Endothelial cell of umbilical vein (primary cell): ENCODE measurements around the gene AUTS2. TPM values are rescaled to one million over a fixed set of nuclear protein-coding genes. Genes with fewer than 3 reads are reported as not detected.

Experiments
- BruUV-seq: library from RNA; stranded (reverse); fragments of 400-500 nt; replicated peaks from 2 replicates; lab custom pipeline; 2021; lab: Mats Ljungman, UMichigan
- CTCF ChIA-PET: fragments of 300-600, 350-600 bp; sonication (Branson Sonifier 250); formaldehyde crosslinking; loops from one replicate; lab custom pipeline; 2021; ENCODE audit warnings: antibody characterized with exemption, inconsistent platforms; lab: Charles Lee
- POLR2A ChIA-PET: fragments of 300-600, 350-600 bp; sonication (Branson Sonifier 250); formaldehyde crosslinking; loops from one replicate; lab custom pipeline; 2021; ENCODE audit warnings: antibody characterized with exemption, inconsistent platforms; lab: Charles Lee
- DNase-seq: peaks from one replicate; pipeline ENCODE4 v3.0.0-alpha.2; 2011; ENCODE audit warnings: low read depth, low spot score
- FAIRE-seq: peaks from 2 replicates; lab custom pipeline; 2011; peaks lifted over from hg19 to GRCh38; lab: Jason Lieb, UNC
- H2AFZ ChIP-seq: 2 replicates; pipeline ENCODE4 v1.6.0; 2012; ENCODE audit warnings: low read depth, low read length, control low read depth, inconsistent platforms
- H3K27ac ChIP-seq: 2 replicates; pipeline ENCODE4 v1.5.1; 2011; ENCODE audit warnings: low read depth, mild to moderate bottlenecking, control low read depth, low read length, moderate library complexity; ENCODE audit not compliant: insufficient read depth
- H3K27me3 ChIP-seq, 2 experiments: 2 replicates each; pipeline versions ENCODE4 v1.6.0 to v1.6.1; 2011; ENCODE audit warnings: low read length in 2 of 2, mixed read lengths in 1 of 2; ENCODE audit not compliant: control insufficient read depth in 2 of 2, insufficient read depth in 2 of 2
- H3K36me3 ChIP-seq, 2 experiments: 2 replicates in 1 of 2; 3 replicates in 1 of 2; pipeline ENCODE4 v1.5.1; 2011; ENCODE audit warnings: low read length in 2 of 2, mild to moderate bottlenecking in 1 of 2, moderate library complexity in 1 of 2; ENCODE audit not compliant: control insufficient read depth in 2 of 2, insufficient read depth in 2 of 2; ENCODE audit errors: extremely low read depth in 1 of 2
- H3K4me1 ChIP-seq: 3 replicates; pipeline ENCODE4 v1.5.1; 2011; ENCODE audit warnings: mild to moderate bottlenecking, low read length; ENCODE audit not compliant: control insufficient read depth, insufficient read depth; ENCODE audit errors: extremely low read depth
- H3K4me2 ChIP-seq: 2 replicates; pipeline ENCODE4 v1.6.1; 2011; ENCODE audit warnings: low read length, control low read depth, mixed read lengths; ENCODE audit not compliant: insufficient read depth
- H3K4me3 ChIP-seq, 3 experiments: fragments of 200-600 bp in 1 of 3; sonication (generic), shearing (Covaris generic) in 1 of 3; replicated peaks in 1 of 3; 2 replicates each; pipeline ENCODE4 v1.5.1; 2011 to 2016; ENCODE audit warnings: control low read depth in 3 of 3, low read length in 3 of 3, mild to moderate bottlenecking in 2 of 3, inconsistent platforms in 1 of 3, low read depth in 1 of 3, moderate library complexity in 1 of 3; ENCODE audit not compliant: insufficient read depth in 1 of 3
- H3K79me2 ChIP-seq: 2 replicates; pipeline ENCODE4 v1.6.0; 2012; ENCODE audit warnings: low read length, inconsistent platforms; ENCODE audit not compliant: control insufficient read depth, insufficient read depth
- H3K9ac ChIP-seq: replicated peaks from 2 replicates; pipeline ENCODE3; 2011; ENCODE audit warnings: low read length, control low read depth; ENCODE audit not compliant: insufficient read depth; ENCODE audit errors: extremely low read depth
- H3K9me1 ChIP-seq: replicated peaks from 3 replicates; pipeline ENCODE4 v1.6.0; 2011; ENCODE audit warnings: mild to moderate bottlenecking, low read length; ENCODE audit not compliant: control insufficient read depth, insufficient read depth; ENCODE audit errors: extremely low read depth
- H3K9me3 ChIP-seq: replicated peaks from 2 replicates; pipeline ENCODE4 v1.5.1; 2012; ENCODE audit warnings: low read length, inconsistent platforms; ENCODE audit not compliant: control insufficient read depth, insufficient read depth
- H4K20me1 ChIP-seq: replicated peaks from 2 replicates; pipeline ENCODE3; 2011; ENCODE audit warnings: mild to moderate bottlenecking, low read length; ENCODE audit not compliant: control insufficient read depth, insufficient read depth; ENCODE audit errors: extremely low read depth
- CTCF ChIP-seq, 2 donors: IDR thresholded peaks; 1 replicate in 1 of 2; 2 replicates in 1 of 2; pipeline ENCODE4 v1.5.1; 2011; ENCODE audit warnings: low read length in 2 of 2, mild to moderate bottlenecking in 2 of 2, moderate library complexity in 2 of 2, control low read depth in 1 of 2, inconsistent platforms in 1 of 2, low read depth in 1 of 2; ENCODE audit not compliant: insufficient read depth in 1 of 2; ENCODE audit errors: extremely low read depth in 1 of 2
- EZH2 ChIP-seq: IDR thresholded peaks from 2 replicates; pipeline ENCODE4 v1.6.1; 2012; ENCODE audit warnings: borderline replicate concordance, low read depth, mild to moderate bottlenecking, moderate library complexity, low read length, inconsistent platforms; ENCODE audit not compliant: severe bottlenecking
- FOS ChIP-seq: IDR thresholded peaks from 2 replicates; pipeline ENCODE4 v1.6.1; 2011; ENCODE audit warnings: mild to moderate bottlenecking, low read length, moderate library complexity, borderline replicate concordance; ENCODE audit not compliant: insufficient read depth
- GATA2 ChIP-seq: IDR thresholded peaks from 2 replicates; pipeline ENCODE4 v1.7.0; 2011; ENCODE audit warnings: low read depth, mild to moderate bottlenecking, moderate library complexity, mixed read lengths, low read length; ENCODE audit not compliant: insufficient read length, insufficient read depth
- JUN ChIP-seq: IDR thresholded peaks from 2 replicates; pipeline ENCODE4 v1.6.1; 2011; ENCODE audit warnings: borderline replicate concordance, low read depth; ENCODE audit not compliant: insufficient read length, insufficient read depth
- MAX ChIP-seq: IDR thresholded peaks from 2 replicates; pipeline ENCODE4 v1.6.1; 2011; ENCODE audit not compliant: insufficient read depth, insufficient read length
- MYC ChIP-seq: IDR thresholded peaks from one replicate; pipeline ENCODE4 v1.6.1; 2011; ENCODE audit warnings: mild to moderate bottlenecking, low read depth, low read length
- POLR2A ChIP-seq: IDR thresholded peaks from 2 replicates; pipeline ENCODE4 v1.6.1; 2012; ENCODE audit warnings: low read depth, mild to moderate bottlenecking, control low read depth, low read length
- POLR2AphosphoS5 ChIP-seq: IDR thresholded peaks from 2 replicates; pipeline ENCODE4 v1.6.1; 2012; ENCODE audit warnings: low read depth, mild to moderate bottlenecking, control low read depth, low read length, moderate library complexity; ENCODE audit not compliant: insufficient read depth
- dilution Hi-C: fragments of 300-500 bp; cut with MboI; formaldehyde crosslinking; loops from one replicate; pipeline ENCODE4 v1.15.0; 2019; ENCODE audit warnings: low sequenced_read_pairs; ENCODE audit not compliant: extremely low pct_ligation_motif_present
- intact Hi-C: fragments of 100-400 bp; cut with micrococcal nuclease; formaldehyde crosslinking; loops from one replicate; pipeline ENCODE4 v1.10.0; 2022
- polyA plus RNA-seq, 4 experiments: library from polyadenylated mRNA; depleted of rRNA in 3 of 4; stranded (reverse) in 3 of 4; unstranded in 1 of 4; fragments of >200 nt; gene quantifications; 2 replicates each; pipeline versions ENCODE4 v1.2.1 to v1.2.3, GENCODE V29; 2011 to 2012; ENCODE audit warnings: missing spikeins in 1 of 4
- total RNA-seq: library from RNA; stranded (reverse); gene quantifications from 2 replicates; pipeline ENCODE4 v1.2.3, GENCODE V29; 2021

AUTS2 gene
- total and polyA plus RNA-seq, 2 donors (not counting 3 experiments of a cell fraction or from before 2014, with no cell fraction given) = 0.59 to 8.0 TPM

GRCh38 chr7:70657571-70657970 is 1059.3 kb downstream of the AUTS2 start:
- H3K27ac ChIP-seq = no peak overlapping the region
- TF ChIP-seq GATA2 = no peak
- TF ChIP-seq FOS = no peak
- TF ChIP-seq POLR2A = no peak
- no peak for TF ChIP-seq JUN
- TF ChIP-seq EZH2 = no peak
- no peak for TF ChIP-seq POLR2AphosphoS5
- no peak overlapping the region for H3K4me3 ChIP-seq
- CTCF ChIA-PET = no interaction called here
- POLR2A ChIA-PET = no interaction called here
- no peaks in the 10 kb centered on the region for H3K9me1 ChIP-seq
- FAIRE-seq (no peak), DNase-seq (no peak)
- H3K79me2 ChIP-seq = no peaks in the 10 kb centered on the region
- intact Hi-C loops (no loop called here), dilution Hi-C loops (no loop called here)
- no TSS peak for BruUV-seq
- no peak overlapping the region for H3K4me2 ChIP-seq
- H4K20me1 ChIP-seq = no peaks in the 10 kb centered on the region
- H3K4me1 ChIP-seq = no peaks in the 10 kb centered on the region
- H3K36me3 ChIP-seq = no peaks in the 10 kb centered on the region
- no peak overlapping the region for H3K9ac ChIP-seq
- no peaks in the 10 kb centered on the region for H3K27me3 ChIP-seq
- H2AFZ ChIP-seq = no peak overlapping the region
- peaks cover 2% of the 10 kb centered on the region for H3K9me3 ChIP-seq

- TF ChIP-seq MYC (no peak), MAX (no peak), JUN (no peak), CTCF (IDR thresholded peaks at IDR 0.05; ENCODE audit: extremely low read depth in 1 of 2, insufficient read depth in 1 of 2, low read depth in 1 of 2, low read length in 2 of 2) (no peak), GATA2 (no peak), EZH2 (no peak), FOS (no peak), POLR2A (no peak), POLR2AphosphoS5 (no peak)
- H2AFZ ChIP-seq = no peak overlapping the region
- intact Hi-C loops (no loop called here), dilution Hi-C loops (no loop called here)
- POLR2A ChIA-PET = no interaction called here
- no peaks in the 10 kb centered on the region for H3K79me2 ChIP-seq
- H3K36me3 ChIP-seq = no peaks in the 10 kb centered on the region
- CTCF ChIA-PET = no interaction called here
- BruUV-seq = no TSS peak
- no peaks in the 10 kb centered on the region for H3K27me3 ChIP-seq
- DNase-seq = no peak
- H3K9me3 ChIP-seq = peaks cover 2% of the 10 kb centered on the region
- no peak for FAIRE-seq
- no peak overlapping the region for H3K27ac ChIP-seq
- H3K9ac ChIP-seq = no peak overlapping the region
- H3K4me3 ChIP-seq = no peak overlapping the region
- no peaks in the 10 kb centered on the region for H3K9me1 ChIP-seq
- no peaks in the 10 kb centered on the region for H3K4me1 ChIP-seq
- no peak overlapping the region for H3K4me2 ChIP-seq
- no peaks in the 10 kb centered on the region for H4K20me1 ChIP-seq
Observed at GRCh38 chr7:70657989-70658632, 1059.8 kb downstream of the AUTS2 start.
